ENCODE data around the gene ISCU.

DNA sequence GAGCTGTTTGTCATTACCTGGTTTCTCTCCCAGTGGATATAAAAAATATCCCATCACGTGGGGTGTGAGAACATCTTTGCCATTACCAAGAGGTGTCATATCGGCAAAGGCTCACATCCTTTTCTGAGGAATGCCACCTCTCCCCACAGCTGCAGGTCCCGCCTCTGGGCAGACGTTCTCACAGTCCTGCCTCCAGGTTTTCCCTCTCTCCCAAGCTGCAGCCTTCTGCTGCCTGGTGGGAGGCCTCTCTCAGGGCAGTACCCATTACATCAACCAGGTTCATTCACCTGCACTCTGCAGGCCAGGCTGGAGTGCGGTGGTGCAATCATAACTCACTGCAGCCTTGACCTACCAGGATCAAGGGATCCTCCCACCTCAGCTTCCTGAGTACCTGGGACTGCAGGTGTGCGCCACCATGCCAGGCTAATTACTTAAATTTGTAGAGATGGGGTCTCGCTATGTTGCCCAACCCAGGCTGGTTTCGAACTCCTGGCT, 50.4 kb downstream of the ISCU start:
- TF ChIP-seq TAF1 (IDR thresholded peaks at IDR 0.05; ENCODE audit: low read depth, low read length) (no peak), POLR2A (IDR thresholded peaks at IDR 0.05; ENCODE audit: low read depth, low read length) (no peak), POLR2AphosphoS5 (IDR thresholded peaks at IDR 0.05; ENCODE audit: low read depth, low read length) (no peak), SPI1 (IDR thresholded peaks at IDR 0.05; ENCODE audit: low read depth, low read length) (no peak), POU2F2 (IDR thresholded peaks at IDR 0.05; ENCODE audit: low read depth, low read length) (no peak), PAX5 (IDR thresholded peaks at IDR 0.05; ENCODE audit: insufficient read depth, low read length, severe bottlenecking) (no peak)
